ENCODE results near the gene SLC39A11. TPM values are rescaled to one million over a fixed set of nuclear protein-coding genes. Genes with fewer than 3 reads are reported as not detected.
"Not testable (repeated sequence)": the region's sequence is repeated elsewhere in the genome, so short reads cannot be mapped to it uniquely, and the experiment has no call there.

SLC39A11 gene
- total RNA-seq, 1 donor from 2014 or later: 13.0 TPM

DNA sequence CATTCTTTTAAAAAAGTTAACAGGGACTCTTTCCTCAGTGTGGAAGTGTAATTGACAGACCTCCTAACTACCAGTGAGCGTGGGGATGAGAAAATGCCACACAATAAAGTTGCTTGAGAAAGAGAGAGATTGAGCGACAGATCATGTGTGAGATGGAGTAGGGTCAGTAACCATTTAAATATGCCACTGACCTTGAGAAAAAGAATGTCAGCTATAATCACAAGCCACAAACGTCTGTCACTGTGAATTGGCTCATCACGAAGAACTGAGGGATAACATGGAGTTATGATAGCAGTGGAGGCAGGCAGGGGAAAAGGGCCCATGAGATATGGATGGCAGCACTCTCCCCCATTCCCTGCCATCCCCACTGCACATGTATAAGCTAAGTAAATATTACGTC, 253.9 kb downstream of the SLC39A11 start:
- H3K4me3 ChIP-seq (ENCODE audit: low read length in 3 of 3): no peak overlapping the region
- no peaks in the 10 kb centered on the region for H3K27me3 ChIP-seq (ENCODE audit: control insufficient read depth in 3 of 3, insufficient read depth in 3 of 3, low read length in 3 of 3)
- no peaks in the 10 kb centered on the region for H3K9me3 ChIP-seq (ENCODE audit: control insufficient read depth in 3 of 3, low read length in 3 of 3)
- H3K27ac ChIP-seq (ENCODE audit: low read depth, low read length): no peak overlapping the region
- H3K9ac ChIP-seq (ENCODE audit: low read depth in 1 of 3, low read length in 3 of 3): no peak overlapping the region
- peaks cover 0 to 3% (median 0%) of the 10 kb centered on the region in 3 donors for H3K36me3 ChIP-seq (ENCODE audit: control insufficient read depth in 3 of 3, insufficient read depth in 3 of 3, low read length in 3 of 3)
- H3K4me1 ChIP-seq (ENCODE audit: control insufficient read depth in 3 of 3, insufficient read depth in 3 of 3, low read length in 3 of 3): no peaks in the 10 kb centered on the region

DNA sequence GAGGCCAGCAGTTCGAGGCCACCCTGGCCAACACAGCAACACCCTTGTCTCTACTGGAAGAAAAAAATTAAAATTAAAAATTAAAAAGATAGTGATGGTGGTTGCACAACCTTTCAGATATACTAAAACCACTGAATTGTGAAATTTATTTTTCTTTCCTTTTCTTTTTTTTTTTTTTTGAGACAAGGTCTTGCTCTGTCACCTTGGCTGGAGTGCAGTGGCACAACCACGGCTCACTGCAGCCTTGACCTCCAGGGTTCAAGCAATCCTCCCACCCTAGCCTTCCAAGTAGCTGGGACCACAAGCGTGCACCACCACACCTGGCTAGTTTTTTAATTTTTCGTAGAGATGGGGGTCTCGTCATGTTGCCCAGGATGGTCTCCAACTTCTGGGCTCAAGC, 254.4 kb downstream of the SLC39A11 start:
- Histone ChIP-seq H3K9me3 (ENCODE audit: control insufficient read depth in 3 of 3, low read length in 3 of 3) (no peaks in the 10 kb centered on the region), H3K27me3 (ENCODE audit: control insufficient read depth in 3 of 3, insufficient read depth in 3 of 3, low read length in 3 of 3) (no peaks in the 10 kb centered on the region), H3K36me3 (ENCODE audit: control insufficient read depth in 3 of 3, insufficient read depth in 3 of 3, low read length in 3 of 3) (peaks cover 0 to 3% (median 0%) of the 10 kb centered on the region in 3 donors), H3K4me1 (ENCODE audit: control insufficient read depth in 3 of 3, insufficient read depth in 3 of 3, low read length in 3 of 3) (no peaks in the 10 kb centered on the region), H3K27ac (ENCODE audit: low read depth, low read length) (no peak overlapping the region), H3K9ac (ENCODE audit: low read depth in 1 of 3, low read length in 3 of 3) (no peak overlapping the region), H3K4me3 (ENCODE audit: low read length in 3 of 3) (no peak overlapping the region)

DNA sequence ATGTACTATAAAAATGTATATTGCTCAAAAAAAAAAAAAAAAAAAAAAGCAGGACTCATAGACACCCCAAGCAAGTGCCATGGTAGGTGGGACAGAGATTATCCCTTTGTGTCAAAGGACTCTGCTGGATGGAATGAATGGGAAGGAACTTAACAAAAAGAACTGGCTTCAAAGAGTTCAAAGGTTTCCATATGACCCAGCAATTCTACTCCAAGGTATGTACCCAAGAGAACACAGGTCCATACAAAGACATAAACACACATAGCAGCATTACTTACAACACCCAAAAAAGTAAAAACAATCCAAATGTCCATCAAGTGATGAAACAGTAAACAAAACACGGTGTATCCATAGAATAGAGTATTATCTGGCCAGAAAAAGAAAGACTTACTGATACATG, 255.2 kb downstream of the SLC39A11 start:
- Histone ChIP-seq H3K9me3 (ENCODE audit: control insufficient read depth in 3 of 3, low read length in 3 of 3) (no peaks in the 10 kb centered on the region), H3K4me3 (ENCODE audit: low read length in 3 of 3) (no peak overlapping the region)

DNA sequence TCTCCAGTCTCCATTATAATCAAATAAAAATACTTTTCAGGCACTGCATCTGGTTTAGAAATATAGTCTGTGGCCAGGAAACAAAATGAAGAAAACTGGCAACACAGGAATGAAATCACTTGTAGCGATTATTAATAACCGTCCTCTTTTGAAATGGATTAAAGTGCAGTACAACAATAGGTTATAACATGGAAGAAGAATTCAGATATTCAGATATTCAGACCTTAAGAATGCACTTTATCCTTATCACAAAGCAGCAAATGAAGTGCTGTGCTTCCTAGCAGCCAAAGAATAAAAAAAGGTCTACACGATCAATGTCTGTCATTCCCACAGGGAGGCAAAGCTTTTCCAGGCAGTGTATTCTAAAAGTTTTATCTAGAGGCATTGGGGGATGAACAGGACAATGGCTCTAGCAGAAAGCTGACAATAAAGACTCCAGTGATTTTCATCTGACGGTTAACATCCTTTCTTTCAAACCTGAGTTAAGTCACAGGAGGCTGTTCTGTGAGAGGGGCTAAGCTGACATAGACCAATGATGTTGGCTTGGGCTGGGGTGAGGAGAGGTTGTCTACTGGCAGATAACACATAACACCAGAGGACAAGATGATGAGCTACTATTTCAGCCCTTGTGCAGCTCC, 259.2 kb downstream of the SLC39A11 start:
- Histone ChIP-seq H3K4me3 (ENCODE audit: low read length in 3 of 3) (no peak overlapping the region), H3K9ac (ENCODE audit: low read depth in 1 of 3, low read length in 3 of 3) (no peak overlapping the region), H3K27ac (ENCODE audit: low read depth, low read length) (no peak overlapping the region), H3K36me3 (ENCODE audit: control insufficient read depth in 3 of 3, insufficient read depth in 3 of 3, low read length in 3 of 3) (peaks cover 0 to 3% (median 0%) of the 10 kb centered on the region in 3 donors), H3K4me1 (ENCODE audit: control insufficient read depth in 3 of 3, insufficient read depth in 3 of 3, low read length in 3 of 3) (no peaks in the 10 kb centered on the region), H3K27me3 (ENCODE audit: control insufficient read depth in 3 of 3, insufficient read depth in 3 of 3, low read length in 3 of 3) (no peaks in the 10 kb centered on the region), H3K9me3 (ENCODE audit: control insufficient read depth in 3 of 3, low read length in 3 of 3) (no peaks in the 10 kb centered on the region)

More for the DNA sequence above, 255.2 kb downstream of the SLC39A11 start:
- H3K27ac ChIP-seq (ENCODE audit: low read depth, low read length): no peak overlapping the region
- no peaks in the 10 kb centered on the region for H3K4me1 ChIP-seq (ENCODE audit: control insufficient read depth in 3 of 3, insufficient read depth in 3 of 3, low read length in 3 of 3)
- H3K36me3 ChIP-seq (ENCODE audit: control insufficient read depth in 3 of 3, insufficient read depth in 3 of 3, low read length in 3 of 3): peaks cover 0 to 3% (median 0%) of the 10 kb centered on the region in 3 donors
- no peaks in the 10 kb centered on the region for H3K27me3 ChIP-seq (ENCODE audit: control insufficient read depth in 3 of 3, insufficient read depth in 3 of 3, low read length in 3 of 3)
- H3K9ac ChIP-seq (ENCODE audit: low read depth in 1 of 3, low read length in 3 of 3): no peak overlapping the region

DNA sequence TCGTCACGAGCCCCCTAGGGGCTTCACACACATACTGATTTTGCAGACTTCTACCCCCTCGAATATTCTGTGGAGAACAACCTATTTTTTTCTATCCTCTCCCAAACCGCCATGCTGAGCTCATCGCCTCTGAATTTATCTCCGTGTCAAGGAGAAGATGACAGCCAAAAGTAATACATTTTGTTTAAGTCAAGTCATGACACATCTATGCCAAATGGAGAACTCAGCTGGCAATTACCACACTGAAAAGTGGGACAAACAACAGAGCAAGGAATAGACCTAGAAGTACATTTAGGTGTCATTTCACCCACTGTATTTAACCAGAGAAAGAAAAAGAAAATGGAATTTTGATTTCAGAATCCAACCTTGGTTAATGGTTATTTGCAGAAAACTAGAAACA, 260.2 kb downstream of the SLC39A11 start:
- H3K36me3 ChIP-seq (ENCODE audit: control insufficient read depth in 3 of 3, insufficient read depth in 3 of 3, low read length in 3 of 3): peaks cover 0 to 5% (median 0%) of the 10 kb centered on the region in 3 donors
- H3K27ac ChIP-seq (ENCODE audit: low read depth, low read length): no peak overlapping the region
- no peak overlapping the region for H3K9ac ChIP-seq (ENCODE audit: low read depth in 1 of 3, low read length in 3 of 3)
- H3K4me3 ChIP-seq (ENCODE audit: low read length in 3 of 3): no peak overlapping the region
- H3K4me1 ChIP-seq (ENCODE audit: control insufficient read depth in 3 of 3, insufficient read depth in 3 of 3, low read length in 3 of 3): no peaks in the 10 kb centered on the region
- no peaks in the 10 kb centered on the region for H3K27me3 ChIP-seq (ENCODE audit: control insufficient read depth in 3 of 3, insufficient read depth in 3 of 3, low read length in 3 of 3)
- no peaks in the 10 kb centered on the region for H3K9me3 ChIP-seq (ENCODE audit: control insufficient read depth in 3 of 3, low read length in 3 of 3)

DNA sequence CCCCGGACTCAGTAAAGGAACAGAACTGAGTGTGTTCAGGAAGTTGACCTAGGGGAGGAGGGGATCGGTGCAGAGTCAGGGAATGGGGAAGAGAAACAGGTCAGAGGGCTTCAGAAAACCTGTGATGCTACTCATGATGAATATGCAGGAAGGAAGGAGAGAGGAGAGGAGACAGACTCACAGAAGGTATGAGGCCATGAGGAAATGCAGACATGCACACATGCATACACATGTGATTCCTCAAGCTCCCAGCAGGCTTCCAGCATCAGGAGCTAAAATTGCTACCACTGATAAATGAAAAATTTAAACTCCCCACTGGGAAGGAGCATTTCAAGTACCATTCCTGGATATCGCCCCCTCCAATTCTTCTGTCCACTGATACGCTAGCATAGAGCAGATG, 262.6 kb downstream of the SLC39A11 start:
- H3K36me3 ChIP-seq (ENCODE audit: control insufficient read depth in 3 of 3, insufficient read depth in 3 of 3, low read length in 3 of 3): peaks cover 0 to 3% (median 2%) of the 10 kb centered on the region in 3 donors
- no peaks in the 10 kb centered on the region for H3K27me3 ChIP-seq (ENCODE audit: control insufficient read depth in 3 of 3, insufficient read depth in 3 of 3, low read length in 3 of 3)
- no peak overlapping the region for H3K9ac ChIP-seq (ENCODE audit: low read depth in 1 of 3, low read length in 3 of 3)
- peaks cover 0 to 4% (median 0%) of the 10 kb centered on the region in 3 donors for H3K9me3 ChIP-seq (ENCODE audit: control insufficient read depth in 3 of 3, low read length in 3 of 3)
- H3K4me1 ChIP-seq (ENCODE audit: control insufficient read depth in 3 of 3, insufficient read depth in 3 of 3, low read length in 3 of 3): no peaks in the 10 kb centered on the region
- no peak overlapping the region for H3K27ac ChIP-seq (ENCODE audit: low read depth, low read length)
- no peak overlapping the region for H3K4me3 ChIP-seq (ENCODE audit: low read length in 3 of 3)

DNA sequence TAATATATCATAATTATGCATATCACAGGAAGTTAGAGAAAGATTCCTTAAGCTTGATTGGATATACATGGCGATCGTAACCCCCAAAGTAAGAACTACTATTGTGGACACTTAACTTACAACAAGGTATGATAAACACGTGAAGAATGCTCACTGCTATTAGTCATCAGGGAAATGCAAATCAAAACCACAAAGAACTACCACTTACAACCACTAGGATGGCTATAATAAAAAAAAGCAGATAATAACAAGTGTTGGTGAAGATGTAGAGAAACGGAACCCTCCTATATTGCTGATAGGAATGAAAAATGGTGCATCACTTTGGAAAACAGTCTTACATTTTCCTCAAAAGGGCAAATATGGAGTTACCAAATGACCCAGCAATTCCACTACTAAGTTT, 265.9 kb downstream of the SLC39A11 start:
- Histone ChIP-seq H3K27ac (ENCODE audit: low read depth, low read length) (no peak overlapping the region), H3K4me1 (ENCODE audit: control insufficient read depth in 3 of 3, insufficient read depth in 3 of 3, low read length in 3 of 3) (no peaks in the 10 kb centered on the region), H3K36me3 (ENCODE audit: control insufficient read depth in 3 of 3, insufficient read depth in 3 of 3, low read length in 3 of 3) (peaks cover 0 to 3% (median 2%) of the 10 kb centered on the region in 3 donors), H3K4me3 (ENCODE audit: low read length in 3 of 3) (no peak overlapping the region), H3K27me3 (ENCODE audit: control insufficient read depth in 3 of 3, insufficient read depth in 3 of 3, low read length in 3 of 3) (no peaks in the 10 kb centered on the region), H3K9me3 (ENCODE audit: control insufficient read depth in 3 of 3, low read length in 3 of 3) (peaks cover 0 to 4% (median 0%) of the 10 kb centered on the region in 3 donors), H3K9ac (ENCODE audit: low read depth in 1 of 3, low read length in 3 of 3) (no peak overlapping the region)

DNA sequence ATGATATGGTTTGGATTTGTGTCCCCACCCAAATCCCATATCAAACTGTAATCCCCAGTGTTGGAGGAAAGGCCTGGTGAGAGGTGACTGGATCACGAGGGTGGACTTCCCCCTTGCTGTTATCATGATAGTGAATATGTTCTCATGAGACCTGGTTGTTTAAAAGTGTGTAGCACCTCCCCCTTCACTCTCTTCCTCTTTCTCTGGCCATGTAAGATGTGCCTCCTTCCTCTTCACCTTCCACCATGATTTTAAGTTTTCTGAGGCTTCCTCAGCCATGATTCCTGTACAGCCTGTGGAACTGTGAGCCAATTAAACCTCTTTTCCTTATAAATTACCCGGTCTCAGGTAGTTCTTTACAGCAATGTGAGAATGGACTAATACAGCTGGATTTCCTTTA, 266.4 kb downstream of the SLC39A11 start:
- H3K27me3 ChIP-seq (ENCODE audit: control insufficient read depth in 3 of 3, insufficient read depth in 3 of 3, low read length in 3 of 3); H3K4me3 ChIP-seq (ENCODE audit: low read length in 3 of 3); H3K36me3 ChIP-seq (ENCODE audit: control insufficient read depth in 3 of 3, insufficient read depth in 3 of 3, low read length in 3 of 3); H3K9me3 ChIP-seq (ENCODE audit: control insufficient read depth in 3 of 3, low read length in 3 of 3); H3K27ac ChIP-seq (ENCODE audit: low read depth, low read length); H3K4me1 ChIP-seq (ENCODE audit: control insufficient read depth in 3 of 3, insufficient read depth in 3 of 3, low read length in 3 of 3); H3K9ac ChIP-seq (ENCODE audit: low read depth in 1 of 3, low read length in 3 of 3): not testable (repeated sequence)

DNA sequence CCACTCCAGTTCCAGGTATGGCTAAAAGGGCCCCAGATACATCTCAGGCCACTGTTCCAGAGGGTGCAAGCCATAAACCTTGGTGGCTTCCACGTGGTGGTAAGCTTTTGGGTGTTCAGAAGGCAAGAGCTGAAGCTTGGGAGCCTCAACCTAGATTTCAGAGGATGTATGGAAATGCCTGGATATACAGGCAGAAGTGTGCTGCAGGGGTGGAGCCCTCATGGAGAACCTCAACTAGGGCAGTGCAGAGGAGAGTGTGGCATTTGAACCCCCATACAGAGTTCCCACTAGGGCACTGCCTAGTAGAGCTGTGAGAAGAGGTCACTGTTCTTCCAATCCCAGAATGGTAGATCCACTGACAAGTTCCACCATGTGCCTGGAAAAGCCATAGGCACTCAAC, 267.3 kb downstream of the SLC39A11 start:
- peaks cover 0 to 4% (median 0%) of the 10 kb centered on the region in 3 donors for H3K9me3 ChIP-seq (ENCODE audit: control insufficient read depth in 3 of 3, low read length in 3 of 3)
- peaks cover 0 to 3% (median 2%) of the 10 kb centered on the region in 3 donors for H3K36me3 ChIP-seq (ENCODE audit: control insufficient read depth in 3 of 3, insufficient read depth in 3 of 3, low read length in 3 of 3)

DNA sequence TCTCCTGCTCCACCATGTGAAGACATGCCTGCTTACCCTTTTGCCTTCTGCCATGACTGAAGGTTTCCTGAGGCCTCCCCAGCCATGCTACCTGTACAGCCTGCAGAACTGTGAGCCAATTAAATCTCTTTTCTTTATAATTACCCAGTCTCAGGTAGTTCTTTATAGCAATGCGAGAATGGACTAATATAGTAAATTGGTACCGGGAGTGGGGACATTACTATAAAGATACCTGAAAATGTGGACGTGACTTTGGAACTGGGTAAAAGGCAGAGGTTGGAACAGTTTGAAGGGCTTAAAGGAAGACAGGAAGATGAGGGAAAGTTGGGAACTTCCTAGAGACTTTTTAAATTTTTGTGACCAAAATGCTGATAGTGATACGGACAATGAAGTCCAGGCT, 268.2 kb downstream of the SLC39A11 start:
- not testable (repeated sequence) for H3K4me3 ChIP-seq (ENCODE audit: low read length in 3 of 3); H3K27ac ChIP-seq (ENCODE audit: low read depth, low read length); H3K4me1 ChIP-seq (ENCODE audit: control insufficient read depth in 3 of 3, insufficient read depth in 3 of 3, low read length in 3 of 3); H3K36me3 ChIP-seq (ENCODE audit: control insufficient read depth in 3 of 3, insufficient read depth in 3 of 3, low read length in 3 of 3); H3K9ac ChIP-seq (ENCODE audit: low read depth in 1 of 3, low read length in 3 of 3); H3K27me3 ChIP-seq (ENCODE audit: control insufficient read depth in 3 of 3, insufficient read depth in 3 of 3, low read length in 3 of 3); H3K9me3 ChIP-seq (ENCODE audit: control insufficient read depth in 3 of 3, low read length in 3 of 3)

More for the DNA sequence above, 267.3 kb downstream of the SLC39A11 start:
- Histone ChIP-seq H3K27me3 (ENCODE audit: control insufficient read depth in 3 of 3, insufficient read depth in 3 of 3, low read length in 3 of 3) (no peaks in the 10 kb centered on the region), H3K27ac (ENCODE audit: low read depth, low read length) (no peak overlapping the region), H3K4me1 (ENCODE audit: control insufficient read depth in 3 of 3, insufficient read depth in 3 of 3, low read length in 3 of 3) (no peaks in the 10 kb centered on the region), H3K9ac (ENCODE audit: low read depth in 1 of 3, low read length in 3 of 3) (no peak overlapping the region), H3K4me3 (ENCODE audit: low read length in 3 of 3) (no peak overlapping the region)
